Epidermal melanocyte (primary cell): ENCODE results near the gene ANXA9.

Source experiments
- DNase-seq: peaks from one replicate; pipeline ENCODE4 v3.0.0; 2011; ENCODE audit warnings: low spot score; ENCODE audit not compliant: insufficient read length

The ANXA9 gene

GRCh38 chr1:150974580-150975478 lies 7.3 kb upstream of the ANXA9 start, which contains the start of gene CERS2:
CERS2 (minus strand) TSS chr1:150974835; CDS start chr1:150969090, 5,745 bp downstream.
- DNase-seq = peak; percentile 75

DNA sequence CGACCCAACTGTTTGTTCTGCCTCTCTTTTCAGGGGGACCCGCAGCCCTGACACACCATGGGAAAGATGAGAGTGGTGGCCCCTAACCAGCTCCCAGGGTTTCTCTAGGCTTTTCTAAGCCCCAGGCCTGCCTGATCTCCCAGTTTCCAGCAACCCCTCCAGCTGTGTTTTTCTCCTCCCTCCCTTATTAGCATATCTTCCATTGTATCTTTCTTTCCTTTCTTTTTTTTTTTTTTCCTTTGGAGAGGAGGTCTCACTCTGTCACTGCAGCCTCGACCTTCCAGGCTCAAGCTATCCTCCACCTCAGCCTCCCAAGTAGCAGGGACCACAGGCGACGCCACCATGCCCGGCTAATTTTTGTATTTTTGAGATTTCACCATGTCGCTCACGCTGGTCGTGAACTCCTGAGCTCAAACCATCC lies 5.7 kb upstream of the ANXA9 start:
- DNase-seq = no peak

GRCh38 chr1:150976879-150977694 lies 5.0 kb upstream of the ANXA9 start:
- peak; percentile 85 for DNase-seq

DNA sequence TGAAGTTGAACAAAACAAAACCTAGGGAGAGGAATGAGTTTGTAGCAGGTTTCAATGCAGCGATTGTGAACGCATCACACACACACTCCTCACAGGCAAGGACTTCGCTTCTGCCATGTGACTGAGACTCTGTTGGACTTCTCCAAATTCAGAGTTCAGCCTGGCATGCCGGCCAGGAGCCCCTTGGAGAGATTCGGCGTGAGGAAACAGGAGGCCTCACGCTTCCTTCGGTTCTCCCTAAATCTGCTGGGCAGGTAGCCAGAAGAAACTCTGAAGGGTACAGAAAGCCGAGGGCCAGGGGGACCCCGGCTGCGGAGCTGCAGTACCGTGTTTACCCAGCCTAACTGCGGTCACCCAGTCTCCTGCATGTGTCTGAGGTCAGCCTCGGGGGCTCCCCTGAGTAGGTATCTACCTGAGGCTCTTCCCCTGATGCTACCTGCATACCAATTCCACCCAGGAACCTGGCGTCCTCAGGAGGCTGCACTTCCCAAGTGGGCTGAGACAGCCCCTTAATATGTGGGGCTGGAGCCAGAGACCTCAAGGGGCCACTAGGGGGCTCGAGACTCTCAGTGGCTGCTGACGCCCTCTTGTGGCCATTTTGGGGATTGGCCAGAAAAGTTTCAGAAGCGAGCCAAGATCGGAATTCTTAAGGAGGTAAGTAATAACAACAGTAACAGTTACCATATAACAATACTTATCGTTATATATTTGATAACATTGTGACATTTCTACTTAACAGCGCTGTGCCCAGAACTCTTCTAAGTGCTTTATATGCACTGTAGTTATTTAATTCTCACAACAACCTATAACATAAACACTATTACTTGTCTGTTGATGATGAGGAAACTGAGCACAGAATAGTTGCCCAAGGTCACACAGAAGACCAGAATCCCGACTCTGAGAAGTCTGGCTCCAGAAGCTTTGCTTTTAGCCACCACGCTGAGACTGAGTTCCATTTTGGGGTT lies 2.7 kb upstream of the ANXA9 start:
- peak; percentile 93 for DNase-seq

- no peak for DNase-seq
Measured at GRCh38 chr1:150981177-150981804, 801 bp upstream of the ANXA9 start.

- no peak for DNase-seq
Measured at GRCh38 chr1:150985179-150985825, 3.2 kb downstream of the ANXA9 start.

DNA sequence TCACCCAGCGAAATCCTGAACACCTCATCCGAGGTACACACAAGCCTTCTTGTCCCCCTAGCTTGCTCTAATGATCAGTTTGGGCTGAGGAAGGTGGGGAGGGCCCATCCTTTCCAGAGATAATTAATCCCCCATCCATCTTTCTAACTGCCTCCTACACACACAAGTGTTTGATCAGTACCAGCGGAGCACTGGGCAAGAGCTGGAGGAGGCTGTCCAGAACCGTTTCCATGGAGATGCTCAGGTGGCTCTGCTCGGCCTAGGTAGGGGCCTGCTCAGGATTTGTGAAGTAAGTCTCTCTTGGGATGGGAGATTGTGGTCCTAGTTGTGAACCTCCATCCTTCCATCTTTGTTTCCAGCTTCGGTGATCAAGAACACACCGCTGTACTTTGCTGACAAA lies 5.8 kb downstream of the ANXA9 start:
- no peak for DNase-seq

GRCh38 chr1:150992626-150993025 lies 10.5 kb downstream of the ANXA9 start:
- no peak for DNase-seq

GRCh38 chr1:150994248-150994647 lies 12.2 kb downstream of the ANXA9 start:
- DNase-seq = no peak

GRCh38 chr1:150995460-150995859 lies 13.4 kb downstream of the ANXA9 start:
- no peak for DNase-seq

- no peak for DNase-seq
Measured at GRCh38 chr1:150995896-150996295, 13.8 kb downstream of the ANXA9 start.

DNA sequence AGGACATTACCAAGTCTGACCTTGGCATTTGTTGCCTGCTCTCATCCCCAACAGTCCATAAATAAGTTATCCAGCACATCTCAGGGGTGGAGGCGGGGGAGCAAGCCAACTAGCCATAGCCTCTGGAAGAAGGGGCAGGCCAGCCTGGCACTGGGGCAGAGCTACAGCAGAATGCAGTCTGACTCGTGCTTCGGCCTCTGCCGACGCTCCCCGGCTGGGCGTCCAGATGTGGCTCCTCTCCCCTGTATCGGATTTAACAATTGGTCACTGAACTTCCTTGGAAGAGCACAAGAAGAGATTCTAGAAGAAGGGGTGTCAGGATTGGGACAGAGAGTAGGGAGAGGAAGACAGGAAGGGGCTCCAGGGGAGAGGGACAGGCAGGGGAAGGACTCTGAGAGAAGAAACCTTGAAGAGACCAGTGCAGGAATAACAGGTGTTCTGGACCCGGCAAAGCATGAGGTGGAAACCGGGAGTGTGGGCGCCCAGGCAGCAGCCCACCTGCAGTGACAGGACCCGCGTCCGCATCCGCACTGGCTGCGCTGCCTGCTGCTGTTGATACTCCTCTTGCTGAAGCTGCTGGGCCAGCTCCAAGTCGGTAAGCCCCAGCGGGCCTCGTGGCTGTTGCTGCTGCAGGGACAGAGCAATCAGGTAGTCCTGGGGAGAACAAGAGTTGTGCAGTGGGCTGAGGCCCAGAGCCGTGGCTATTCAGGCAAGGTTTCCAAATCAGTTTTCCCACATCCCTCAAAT lies 15.2 kb downstream of the ANXA9 start:
- DNase-seq = no peak

DNA sequence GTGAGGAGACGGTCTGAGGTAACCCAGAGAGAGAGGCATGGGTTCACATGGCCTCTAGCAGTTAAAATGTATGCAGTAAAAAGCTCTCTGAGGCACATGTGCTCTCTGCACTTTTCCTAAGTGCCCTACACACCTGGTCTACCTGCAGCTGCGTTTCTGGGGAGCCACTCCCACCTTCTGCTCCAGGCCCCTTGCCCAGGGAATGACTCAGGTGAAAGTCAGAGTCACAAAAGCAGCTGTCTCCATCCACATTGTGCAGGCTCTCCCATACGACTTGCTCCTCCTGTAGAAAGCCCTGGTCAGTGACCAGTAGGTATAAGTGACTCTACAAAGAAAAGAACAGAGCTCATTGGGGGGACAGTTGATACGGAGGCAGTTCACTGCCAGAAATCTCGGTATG lies 15.9 kb downstream of the ANXA9 start:
- DNase-seq = no peak

- DNase-seq = no peak
Measured at GRCh38 chr1:150999051-150999674, 17.1 kb downstream of the ANXA9 start.

- no peak for DNase-seq
Measured at GRCh38 chr1:150999926-151000325, 17.8 kb downstream of the ANXA9 start.

DNA sequence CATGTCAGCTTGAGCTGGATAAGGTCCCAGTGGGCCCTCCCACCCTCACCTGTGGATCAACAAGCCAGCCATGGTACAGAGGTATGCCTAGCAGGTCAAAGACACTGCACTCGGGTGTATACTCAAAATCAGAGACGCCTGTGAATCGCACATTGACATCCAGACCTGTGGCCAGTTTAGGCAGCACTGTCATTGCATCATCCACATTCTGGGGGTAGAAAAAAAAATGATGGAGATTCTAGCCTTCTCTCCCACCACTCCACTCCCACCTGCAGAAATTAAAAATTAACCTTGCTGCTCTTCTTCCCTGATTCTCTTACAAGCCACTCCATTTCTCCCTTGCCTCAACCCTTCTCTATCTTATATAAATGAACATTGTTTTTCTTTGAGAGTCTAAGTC lies 18.3 kb downstream of the ANXA9 start:
- no peak for DNase-seq

GRCh38 chr1:151001602-151002001 lies 19.5 kb downstream of the ANXA9 start:
- DNase-seq = no peak

GRCh38 chr1:151002051-151002450 lies 20.0 kb downstream of the ANXA9 start:
- DNase-seq = no peak

DNA sequence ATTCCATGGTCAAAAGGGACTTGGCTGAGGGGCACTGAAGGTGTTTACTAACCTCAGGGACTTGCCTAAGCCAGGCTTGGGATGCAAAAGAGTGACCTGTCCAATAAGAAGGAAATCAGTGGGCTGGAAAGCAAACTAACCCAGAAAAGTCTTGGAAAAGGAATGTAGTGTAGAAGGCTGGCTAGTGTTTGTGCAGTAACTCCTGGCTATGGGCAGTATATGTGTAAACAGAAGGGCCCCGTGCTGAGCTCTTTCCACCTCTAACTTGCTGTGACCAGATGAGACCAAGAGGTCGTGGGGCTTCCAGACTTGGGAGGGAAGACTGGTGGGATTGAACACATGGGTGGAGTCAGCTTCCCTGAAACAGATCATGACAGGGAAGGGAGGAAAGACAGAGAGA lies 20.5 kb downstream of the ANXA9 start:
- no peak for DNase-seq
